Measurements from ENCODE around the gene PRR20G. TPM values are rescaled to one million over a fixed set of nuclear protein-coding genes. Genes with fewer than 3 reads are reported as not detected.
A peak's percentile ranks its signal among the peaks of the same experiment; 100 is the strongest.

Gene PRR20G
- total and polyA plus RNA-seq, 2 experiments from 2014 or later, result 0.39 TPM; not detected in 1

GRCh38 chr3:127254730-127255129 lies 33.1 kb downstream of the PRR20G start:
- Histone ChIP-seq H3K9me2 (ENCODE audit: insufficient read depth) (no peaks in the 10 kb centered on the region), H4K20me1 (replicated peaks; ENCODE audit: insufficient read depth) (no peaks in the 10 kb centered on the region), H2AFZ (no peak overlapping the region), H3K27ac (ENCODE audit: low read depth) (no peak overlapping the region), H3K36me3 (ENCODE audit: insufficient read depth) (peaks cover under 1% of the 10 kb centered on the region; the same call in 1 of the 2 replicates), H3K4me3 (no peak overlapping the region), H3F3A (replicated peaks; ENCODE audit: low read depth) (no peaks in the 10 kb centered on the region), H3K4me2 (no peak overlapping the region), H3K79me2 (replicated peaks; ENCODE audit: insufficient read depth) (no peaks in the 10 kb centered on the region), H3K4me1 (ENCODE audit: insufficient read depth) (no peaks in the 10 kb centered on the region), H3K27me3 (ENCODE audit: insufficient read depth) (no peaks in the 10 kb centered on the region)
- H3K9me3 Mint-ChIP-seq, result peaks cover 52% of the 10 kb centered on the region
- no peak overlapping the region for H3K27ac Mint-ChIP-seq
- TF ChIP-seq CTCF (conservative IDR thresholded peaks at IDR 0.05; ENCODE audit: low read depth in 2 of 2), result peak; percentile 23 to 43; a peak in 2 of 4 replicates
- no peak for TF ChIP-seq ZNF331 (CRISPR knock-in tag; IDR thresholded peaks at IDR 0.05; ENCODE audit: low read depth)
- H3K27me3 Mint-ChIP-seq (ENCODE audit: insufficient read depth, low read depth, poor library complexity), result peaks cover 2% of the 10 kb centered on the region
- peaks cover 1% of the 10 kb centered on the region; the same call in 1 of the 3 replicates for H3K36me3 Mint-ChIP-seq (ENCODE audit: low read depth)
- no peaks in the 10 kb centered on the region for H3K4me1 Mint-ChIP-seq
- DNase-seq (ENCODE audit: low spot score) (peak; percentile 2), ATAC-seq (no peak)
- H3K4me3 Mint-ChIP-seq, result no peak overlapping the region

GRCh38 chr3:127254033-127254644 lies 33.7 kb downstream of the PRR20G start:
- no peak for ATAC-seq
- H3K4me3 Mint-ChIP-seq, result no peak overlapping the region
- H3K4me1 Mint-ChIP-seq, result no peaks in the 10 kb centered on the region
- Histone ChIP-seq H4K20me1 (replicated peaks; ENCODE audit: insufficient read depth) (no peaks in the 10 kb centered on the region), H3K27ac (ENCODE audit: low read depth) (no peak overlapping the region), H3K9me2 (ENCODE audit: insufficient read depth) (no peaks in the 10 kb centered on the region), H2AFZ (no peak overlapping the region), H3K79me2 (replicated peaks; ENCODE audit: insufficient read depth) (no peaks in the 10 kb centered on the region), H3F3A (replicated peaks; ENCODE audit: low read depth) (no peaks in the 10 kb centered on the region), H3K4me2 (no peak overlapping the region), H3K4me3 (no peak overlapping the region), H3K4me1 (ENCODE audit: insufficient read depth) (no peaks in the 10 kb centered on the region), H3K27me3 (ENCODE audit: insufficient read depth) (no peaks in the 10 kb centered on the region), H3K36me3 (ENCODE audit: insufficient read depth) (peaks cover 6% of the 10 kb centered on the region; the same call in 1 of the 2 replicates)
- peaks cover 58% of the 10 kb centered on the region for H3K9me3 Mint-ChIP-seq
- peaks cover 3% of the 10 kb centered on the region; the same call in 1 of the 3 replicates for H3K36me3 Mint-ChIP-seq (ENCODE audit: low read depth)
- peaks cover 2% of the 10 kb centered on the region for H3K27me3 Mint-ChIP-seq (ENCODE audit: insufficient read depth, low read depth, poor library complexity)
- no peak for DNase-seq (ENCODE audit: low spot score)
- H3K27ac Mint-ChIP-seq, result no peak overlapping the region
- TF ChIP-seq CREB1 (CRISPR knock-in tag; IDR thresholded peaks at IDR 0.05; ENCODE audit: low read depth), result no peak
- no peak for TF ChIP-seq POLR2AphosphoS5 (IDR thresholded peaks at IDR 0.05; ENCODE audit: low read depth)
- TF ChIP-seq STAT1 (IDR thresholded peaks at IDR 0.05; ENCODE audit: unreplicated experiment), result no peak
- no peak for TF ChIP-seq ZNF114 (CRISPR knock-in tag; IDR thresholded peaks at IDR 0.05)
- no peak for TF ChIP-seq REST (IDR thresholded peaks at IDR 0.05; ENCODE audit: unreplicated experiment)
- TF ChIP-seq ZNF462 (CRISPR knock-in tag; IDR thresholded peaks at IDR 0.05), result no peak
- TF ChIP-seq ETS1 (IDR thresholded peaks at IDR 0.05), result no peak

Data from GM23338 (cell line).